Endothelial cell of umbilical vein (primary cell): Measurements from ENCODE around the gene TNFRSF11A. TPM values are rescaled to one million over a fixed set of nuclear protein-coding genes. Genes with fewer than 3 reads are reported as not detected.

ENCODE experiments used
- BruUV-seq: library from RNA; stranded (reverse); fragments of 400-500 nt; replicated peaks from 2 replicates; lab custom pipeline; 2021; lab: Mats Ljungman, UMichigan
- CTCF ChIA-PET: fragments of 300-600, 350-600 bp; sonication (Branson Sonifier 250); formaldehyde crosslinking; loops from one replicate; lab custom pipeline; 2021; ENCODE audit warnings: antibody characterized with exemption, inconsistent platforms; lab: Charles Lee
- POLR2A ChIA-PET: fragments of 300-600, 350-600 bp; sonication (Branson Sonifier 250); formaldehyde crosslinking; loops from one replicate; lab custom pipeline; 2021; ENCODE audit warnings: antibody characterized with exemption, inconsistent platforms; lab: Charles Lee
- DNase-seq: peaks from one replicate; pipeline ENCODE4 v3.0.0-alpha.2; 2011; ENCODE audit warnings: low read depth, low spot score
- FAIRE-seq: peaks from 2 replicates; lab custom pipeline; 2011; peaks lifted over from hg19 to GRCh38; lab: Jason Lieb, UNC
- H2AFZ ChIP-seq: 2 replicates; pipeline ENCODE4 v1.6.0; 2012; ENCODE audit warnings: low read depth, low read length, control low read depth, inconsistent platforms
- H3K27ac ChIP-seq: 2 replicates; pipeline ENCODE4 v1.5.1; 2011; ENCODE audit warnings: low read depth, mild to moderate bottlenecking, control low read depth, low read length, moderate library complexity; ENCODE audit not compliant: insufficient read depth
- H3K27me3 ChIP-seq, 2 experiments: 2 replicates each; pipeline versions ENCODE4 v1.6.0 to v1.6.1; 2011; ENCODE audit warnings: low read length in 2 of 2, mixed read lengths in 1 of 2; ENCODE audit not compliant: control insufficient read depth in 2 of 2, insufficient read depth in 2 of 2
- H3K36me3 ChIP-seq, 2 experiments: 2 replicates in 1 of 2; 3 replicates in 1 of 2; pipeline ENCODE4 v1.5.1; 2011; ENCODE audit warnings: low read length in 2 of 2, mild to moderate bottlenecking in 1 of 2, moderate library complexity in 1 of 2; ENCODE audit not compliant: control insufficient read depth in 2 of 2, insufficient read depth in 2 of 2; ENCODE audit errors: extremely low read depth in 1 of 2
- H3K4me1 ChIP-seq: 3 replicates; pipeline ENCODE4 v1.5.1; 2011; ENCODE audit warnings: mild to moderate bottlenecking, low read length; ENCODE audit not compliant: control insufficient read depth, insufficient read depth; ENCODE audit errors: extremely low read depth
- H3K4me2 ChIP-seq: 2 replicates; pipeline ENCODE4 v1.6.1; 2011; ENCODE audit warnings: low read length, control low read depth, mixed read lengths; ENCODE audit not compliant: insufficient read depth
- H3K4me3 ChIP-seq, 3 experiments: fragments of 200-600 bp in 1 of 3; sonication (generic), shearing (Covaris generic) in 1 of 3; replicated peaks in 1 of 3; 2 replicates each; pipeline ENCODE4 v1.5.1; 2011 to 2016; ENCODE audit warnings: control low read depth in 3 of 3, low read length in 3 of 3, mild to moderate bottlenecking in 2 of 3, inconsistent platforms in 1 of 3, low read depth in 1 of 3, moderate library complexity in 1 of 3; ENCODE audit not compliant: insufficient read depth in 1 of 3
- H3K79me2 ChIP-seq: 2 replicates; pipeline ENCODE4 v1.6.0; 2012; ENCODE audit warnings: low read length, inconsistent platforms; ENCODE audit not compliant: control insufficient read depth, insufficient read depth
- H3K9ac ChIP-seq: replicated peaks from 2 replicates; pipeline ENCODE3; 2011; ENCODE audit warnings: low read length, control low read depth; ENCODE audit not compliant: insufficient read depth; ENCODE audit errors: extremely low read depth
- H3K9me1 ChIP-seq: replicated peaks from 3 replicates; pipeline ENCODE4 v1.6.0; 2011; ENCODE audit warnings: mild to moderate bottlenecking, low read length; ENCODE audit not compliant: control insufficient read depth, insufficient read depth; ENCODE audit errors: extremely low read depth
- H3K9me3 ChIP-seq: replicated peaks from 2 replicates; pipeline ENCODE4 v1.5.1; 2012; ENCODE audit warnings: low read length, inconsistent platforms; ENCODE audit not compliant: control insufficient read depth, insufficient read depth
- H4K20me1 ChIP-seq: replicated peaks from 2 replicates; pipeline ENCODE3; 2011; ENCODE audit warnings: mild to moderate bottlenecking, low read length; ENCODE audit not compliant: control insufficient read depth, insufficient read depth; ENCODE audit errors: extremely low read depth
- EZH2 ChIP-seq: IDR thresholded peaks from 2 replicates; pipeline ENCODE4 v1.6.1; 2012; ENCODE audit warnings: borderline replicate concordance, low read depth, mild to moderate bottlenecking, moderate library complexity, low read length, inconsistent platforms; ENCODE audit not compliant: severe bottlenecking
- FOS ChIP-seq: IDR thresholded peaks from 2 replicates; pipeline ENCODE4 v1.6.1; 2011; ENCODE audit warnings: mild to moderate bottlenecking, low read length, moderate library complexity, borderline replicate concordance; ENCODE audit not compliant: insufficient read depth
- GATA2 ChIP-seq: IDR thresholded peaks from 2 replicates; pipeline ENCODE4 v1.7.0; 2011; ENCODE audit warnings: low read depth, mild to moderate bottlenecking, moderate library complexity, mixed read lengths, low read length; ENCODE audit not compliant: insufficient read length, insufficient read depth
- JUN ChIP-seq: IDR thresholded peaks from 2 replicates; pipeline ENCODE4 v1.6.1; 2011; ENCODE audit warnings: borderline replicate concordance, low read depth; ENCODE audit not compliant: insufficient read length, insufficient read depth
- MYC ChIP-seq: IDR thresholded peaks from one replicate; pipeline ENCODE4 v1.6.1; 2011; ENCODE audit warnings: mild to moderate bottlenecking, low read depth, low read length
- POLR2A ChIP-seq: IDR thresholded peaks from 2 replicates; pipeline ENCODE4 v1.6.1; 2012; ENCODE audit warnings: low read depth, mild to moderate bottlenecking, control low read depth, low read length
- POLR2AphosphoS5 ChIP-seq: IDR thresholded peaks from 2 replicates; pipeline ENCODE4 v1.6.1; 2012; ENCODE audit warnings: low read depth, mild to moderate bottlenecking, control low read depth, low read length, moderate library complexity; ENCODE audit not compliant: insufficient read depth
- dilution Hi-C: fragments of 300-500 bp; cut with MboI; formaldehyde crosslinking; loops from one replicate; pipeline ENCODE4 v1.15.0; 2019; ENCODE audit warnings: low sequenced_read_pairs; ENCODE audit not compliant: extremely low pct_ligation_motif_present
- intact Hi-C: fragments of 100-400 bp; cut with micrococcal nuclease; formaldehyde crosslinking; loops from one replicate; pipeline ENCODE4 v1.10.0; 2022
- polyA plus RNA-seq, 4 experiments: library from polyadenylated mRNA; depleted of rRNA in 3 of 4; stranded (reverse) in 3 of 4; unstranded in 1 of 4; fragments of >200 nt; gene quantifications; 2 replicates each; pipeline versions ENCODE4 v1.2.1 to v1.2.3, GENCODE V29; 2011 to 2012; ENCODE audit warnings: missing spikeins in 1 of 4
- total RNA-seq: library from RNA; stranded (reverse); gene quantifications from 2 replicates; pipeline ENCODE4 v1.2.3, GENCODE V29; 2021
- TF ChIP-seq, protein P1 (sequence below): IDR thresholded peaks from 2 replicates; pipeline ENCODE4 v1.6.1; 2011; ENCODE audit not compliant: insufficient read depth, insufficient read length
- TF ChIP-seq, protein P2 (sequence below), 2 donors: IDR thresholded peaks; 1 replicate in 1 of 2; 2 replicates in 1 of 2; pipeline ENCODE4 v1.5.1; 2011; ENCODE audit warnings: low read length in 2 of 2, mild to moderate bottlenecking in 2 of 2, moderate library complexity in 2 of 2, control low read depth in 1 of 2, inconsistent platforms in 1 of 2, low read depth in 1 of 2; ENCODE audit not compliant: insufficient read depth in 1 of 2; ENCODE audit errors: extremely low read depth in 1 of 2

The TNFRSF11A gene
- total and polyA plus RNA-seq, 2 donors (not counting 3 experiments of a cell fraction or from before 2014, with no cell fraction given), result 10.4 to 11.1 TPM

DNA sequence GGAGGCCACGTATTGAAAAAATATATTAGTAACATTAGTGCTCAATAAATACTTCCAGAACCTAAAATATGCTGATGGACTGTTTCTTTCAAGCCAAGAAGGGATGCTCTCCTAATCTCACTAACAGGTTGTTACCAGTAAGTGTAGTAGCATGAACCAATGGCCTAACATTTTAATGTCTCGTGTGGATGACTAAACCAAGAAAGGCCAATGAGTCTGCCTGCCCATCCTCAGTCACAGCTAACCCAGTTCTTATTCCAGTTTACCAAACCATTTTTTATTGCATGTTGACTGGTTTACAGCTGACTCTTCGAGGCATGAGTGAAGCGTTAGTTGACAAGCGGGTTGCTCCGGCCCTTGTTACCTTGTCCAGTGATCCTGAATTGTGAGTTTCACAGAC lies 45.1 kb upstream of the TNFRSF11A start:
- ChIA-PET POLR2A (interaction anchor here (0.5 kb wide), 1 partner anchor 93 kb away, joined by 3 read pairs; the partner anchor contains the start of genes PIGN and RELCH), CTCF (interaction anchor here (0.9 to 1.0 kb wide), 2 partner anchors 146 to 304 kb away, joined by 3 to 5 read pairs; no protein-coding TSS in a partner anchor)
- Histone ChIP-seq H3K4me3 (no peak overlapping the region), H3K4me2 (no peak overlapping the region), H3K27ac (no peak overlapping the region), H3K9me3 (no peaks in the 10 kb centered on the region), H3K79me2 (no peaks in the 10 kb centered on the region), H3K4me1 (peaks cover 28% of the 10 kb centered on the region), H4K20me1 (no peaks in the 10 kb centered on the region), H2AFZ (no peak overlapping the region), H3K36me3 (peaks cover 2 to 7% of the 10 kb centered on the region in 2 experiments), H3K27me3 (no peaks in the 10 kb centered on the region), H3K9me1 (peaks cover 2% of the 10 kb centered on the region), H3K9ac (no peak overlapping the region)
- intact Hi-C loops, result loop anchor here (5.0 kb wide), 1 partner anchor 52 kb away; no protein-coding TSS in a partner anchor
- BruUV-seq, result no TSS peak
- DNase-seq (no peak), FAIRE-seq (no peak)
- dilution Hi-C loops, result no loop called here
- no peak for TF ChIP-seq MYC
- TF ChIP-seq POLR2AphosphoS5, result no peak
- TF ChIP-seq, protein P1, sequence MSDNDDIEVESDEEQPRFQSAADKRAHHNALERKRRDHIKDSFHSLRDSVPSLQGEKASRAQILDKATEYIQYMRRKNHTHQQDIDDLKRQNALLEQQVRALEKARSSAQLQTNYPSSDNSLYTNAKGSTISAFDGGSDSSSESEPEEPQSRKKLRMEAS, result no peak
- no peak for TF ChIP-seq GATA2
- TF ChIP-seq, protein P2, sequence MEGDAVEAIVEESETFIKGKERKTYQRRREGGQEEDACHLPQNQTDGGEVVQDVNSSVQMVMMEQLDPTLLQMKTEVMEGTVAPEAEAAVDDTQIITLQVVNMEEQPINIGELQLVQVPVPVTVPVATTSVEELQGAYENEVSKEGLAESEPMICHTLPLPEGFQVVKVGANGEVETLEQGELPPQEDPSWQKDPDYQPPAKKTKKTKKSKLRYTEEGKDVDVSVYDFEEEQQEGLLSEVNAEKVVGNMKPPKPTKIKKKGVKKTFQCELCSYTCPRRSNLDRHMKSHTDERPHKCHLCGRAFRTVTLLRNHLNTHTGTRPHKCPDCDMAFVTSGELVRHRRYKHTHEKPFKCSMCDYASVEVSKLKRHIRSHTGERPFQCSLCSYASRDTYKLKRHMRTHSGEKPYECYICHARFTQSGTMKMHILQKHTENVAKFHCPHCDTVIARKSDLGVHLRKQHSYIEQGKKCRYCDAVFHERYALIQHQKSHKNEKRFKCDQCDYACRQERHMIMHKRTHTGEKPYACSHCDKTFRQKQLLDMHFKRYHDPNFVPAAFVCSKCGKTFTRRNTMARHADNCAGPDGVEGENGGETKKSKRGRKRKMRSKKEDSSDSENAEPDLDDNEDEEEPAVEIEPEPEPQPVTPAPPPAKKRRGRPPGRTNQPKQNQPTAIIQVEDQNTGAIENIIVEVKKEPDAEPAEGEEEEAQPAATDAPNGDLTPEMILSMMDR (IDR thresholded peaks at IDR 0.05; ENCODE audit: extremely low read depth in 1 of 2, insufficient read depth in 1 of 2, low read depth in 1 of 2, low read length in 2 of 2), result no peak
- TF ChIP-seq JUN, result no peak
- no peak for TF ChIP-seq EZH2
- TF ChIP-seq FOS, result no peak
- TF ChIP-seq POLR2A, result no peak
